Suprapubic skin (tissue), 4 donors: ENCODE data around the gene CDC42EP5. TPM values are rescaled to one million over a fixed set of nuclear protein-coding genes. Genes with fewer than 3 reads are reported as not detected.

Experiments used
- DNase-seq, 2 donors: peaks; one replicate each; pipeline ENCODE4 v3.0.0-alpha.2; 2019; ENCODE audit warnings: low spot score in 2 of 2
- H3K27ac ChIP-seq: fragments of 200-600 bp; sonication (generic); one replicate; pipeline ENCODE4 v1.5.1; 2019
- H3K27me3 ChIP-seq: fragments of 200-600 bp; sonication (generic); one replicate; pipeline ENCODE4 v1.5.1; 2019
- H3K36me3 ChIP-seq: fragments of 200-600 bp; sonication (generic); one replicate; pipeline ENCODE4 v1.5.1; 2019
- H3K4me1 ChIP-seq: fragments of 200-600 bp; sonication (generic); one replicate; pipeline ENCODE4 v1.5.1; 2019
- H3K4me3 ChIP-seq: fragments of 200-600 bp; sonication (generic); one replicate; pipeline ENCODE4 v1.5.1; 2019; ENCODE audit warnings: mild to moderate bottlenecking
- H3K9me3 ChIP-seq: fragments of 200-600 bp; sonication (generic); one replicate; pipeline ENCODE4 v1.5.1; 2019
- CTCF ChIP-seq, 2 donors: fragments of 200-600 bp in 1 of 2; fragments of 450-650 bp in 1 of 2; sonication (generic) in 1 of 2; IDR thresholded peaks; one replicate each; pipeline ENCODE4 v1.5.1; 2016 to 2019; ENCODE audit warnings: antibody characterized with exemption in 2 of 2, mild to moderate bottlenecking in 1 of 2, moderate library complexity in 1 of 2
- EP300 ChIP-seq: sonication (generic); formaldehyde crosslinking; IDR thresholded peaks from one replicate; pipeline ENCODE4 v1.6.1; 2017; ENCODE audit warnings: antibody characterized with exemption
- POLR2A ChIP-seq, 2 donors: fragments of 450-650 bp; IDR thresholded peaks; one replicate each; pipeline ENCODE4 v1.6.1; 2017; ENCODE audit warnings: antibody characterized with exemption in 2 of 2, mild to moderate bottlenecking in 2 of 2, moderate library complexity in 2 of 2
- POLR2AphosphoS5 ChIP-seq, 3 donors: sonication (generic); formaldehyde crosslinking; IDR thresholded peaks; one replicate each; pipeline ENCODE4 v1.6.1; 2017; ENCODE audit warnings: antibody characterized with exemption in 3 of 3
- WGBS: methylation state at CpG from one replicate; pipeline ENCODE4 v1.1.5; 2018; 5-methylcytosine and 5-hydroxymethylcytosine counted together
- total RNA-seq, 4 donors: library from RNA; depleted of rRNA; stranded (reverse); fragments of >200 nt; gene quantifications; one replicate each; pipeline ENCODE4 v1.1.0, GENCODE V29; 2016

The CDC42EP5 gene
- total RNA-seq, 4 donors from 2014 or later, result 4.2 to 9.4 (median 5.5) TPM

- peak overlapping the region; percentile 77 for H3K4me3 ChIP-seq
- H3K9me3 ChIP-seq, result no peaks in the 10 kb centered on the region
- H3K4me1 ChIP-seq, result peaks cover 57% of the 10 kb centered on the region
- TF ChIP-seq EP300 (no peak), CTCF (IDR thresholded peaks at IDR 0.05) (no peak), POLR2AphosphoS5 (IDR thresholded peaks at IDR 0.05) (no peak), POLR2A (IDR thresholded peaks at IDR 0.05) (no peak)
- H3K36me3 ChIP-seq, result peaks cover 17% of the 10 kb centered on the region
- no peaks in the 10 kb centered on the region for H3K27me3 ChIP-seq
- WGBS, result 91% methylated on average over 32 of the region's 49 CpGs
- no peak overlapping the region for H3K27ac ChIP-seq
- DNase-seq, result peak; percentile 71 to 80
Observed at GRCh38 chr19:54465426-54466109, 7.5 kb downstream of the CDC42EP5 start.

GRCh38 chr19:54464630-54465425 lies 8.3 kb downstream of the CDC42EP5 start:
- Histone ChIP-seq H3K4me3 (peak overlapping the region; percentile 77), H3K27ac (peak overlapping the region; percentile 99), H3K36me3 (peaks cover 24% of the 10 kb centered on the region), H3K4me1 (peaks cover 55% of the 10 kb centered on the region), H3K27me3 (no peaks in the 10 kb centered on the region), H3K9me3 (no peaks in the 10 kb centered on the region)
- peak; percentile 95 to 96 for DNase-seq
- no peak for TF ChIP-seq CTCF (IDR thresholded peaks at IDR 0.05)
- TF ChIP-seq POLR2A (IDR thresholded peaks at IDR 0.05), result peak in 1 of 2 donors; percentile 14
- no peak for TF ChIP-seq POLR2AphosphoS5 (IDR thresholded peaks at IDR 0.05)
- TF ChIP-seq EP300, result no peak
- 38% methylated on average over 29 of the region's 87 CpGs for WGBS

GRCh38 chr19:54464044-54464629 lies 9.0 kb downstream of the CDC42EP5 start:
- TF ChIP-seq CTCF (IDR thresholded peaks at IDR 0.05), result no peak
- no peak for TF ChIP-seq POLR2A (IDR thresholded peaks at IDR 0.05)
- TF ChIP-seq EP300, result no peak
- no peak for TF ChIP-seq POLR2AphosphoS5 (IDR thresholded peaks at IDR 0.05)
- WGBS, result under 1% methylated on average over 21 of the region's 26 CpGs
- H3K4me1 ChIP-seq, result peaks cover 48% of the 10 kb centered on the region

GRCh38 chr19:54463531-54464043 lies 9.5 kb downstream of the CDC42EP5 start, which contains the start of gene LENG9:
Gene LENG9, minus strand, starts transcription at chr19:54463778. Its CDS starts 252 bp downstream, at chr19:54463526.
- Histone ChIP-seq H3K4me1 (peaks cover 45% of the 10 kb centered on the region), H3K36me3 (peaks cover 36% of the 10 kb centered on the region), H3K9me3 (no peaks in the 10 kb centered on the region), H3K27ac (peak within 1 kb of the TSS; percentile 99), H3K27me3 (no peaks in the 10 kb centered on the region), H3K4me3 (peak within 1 kb of the TSS; percentile 77)
- TF ChIP-seq EP300, result no peak
- peak; percentile 44 to 79 for TF ChIP-seq POLR2A (IDR thresholded peaks at IDR 0.05)
- TF ChIP-seq POLR2AphosphoS5 (IDR thresholded peaks at IDR 0.05), result peak; percentile 29 to 80 (median 78)
- 1% methylated on average over 31 of the region's 41 CpGs for WGBS
- peak; percentile 100 for DNase-seq

More at GRCh38 chr19:54464044-54464629, 9.0 kb downstream of the CDC42EP5 start:
- no peaks in the 10 kb centered on the region for H3K9me3 ChIP-seq
- DNase-seq, result peak; percentile 96 to 98
- H3K27me3 ChIP-seq, result no peaks in the 10 kb centered on the region
- H3K36me3 ChIP-seq, result peaks cover 31% of the 10 kb centered on the region
- H3K4me3 ChIP-seq, result peak overlapping the region; percentile 77
- H3K27ac ChIP-seq, result peak overlapping the region; percentile 99

- Histone ChIP-seq H3K36me3 (peaks cover 43% of the 10 kb centered on the region), H3K4me1 (peaks cover 45% of the 10 kb centered on the region), H3K27me3 (no peaks in the 10 kb centered on the region), H3K4me3 (peak overlapping the region; percentile 77), H3K27ac (peak overlapping the region; percentile 99), H3K9me3 (no peaks in the 10 kb centered on the region)
- TF ChIP-seq POLR2A (IDR thresholded peaks at IDR 0.05) (no peak), POLR2AphosphoS5 (IDR thresholded peaks at IDR 0.05) (peak; percentile 54 to 95 (median 78))
- WGBS, result no CpG with 5 or more reads among the region's 91 CpGs
- peak; percentile 88 to 89 for DNase-seq
Observed at GRCh38 chr19:54462655-54463530, 10.2 kb downstream of the CDC42EP5 start.
